Fibroblast of lung (primary cell): ENCODE results near the gene PCDHGB2. TPM values are rescaled to one million over a fixed set of nuclear protein-coding genes. Genes with fewer than 3 reads are reported as not detected.
A peak's percentile ranks its signal among the peaks of the same experiment; 100 is the strongest.
"Not testable (repeated sequence)": the region's sequence is repeated elsewhere in the genome, so short reads cannot be mapped to it uniquely, and the experiment has no call there.

Experiments used
- DNase-seq, 2 donors: peaks; one replicate each; pipeline versions ENCODE4 v3.0.0 to v3.0.0-alpha.2; 2010; ENCODE audit warnings: low read depth in 2 of 2
- H2AFZ ChIP-seq: 2 replicates; pipeline ENCODE4 v1.5.1; 2012; ENCODE audit warnings: low read length, control low read depth, inconsistent platforms
- H3K27ac ChIP-seq: 2 replicates; pipeline ENCODE4 v1.5.1; 2011; ENCODE audit warnings: low read length, control low read depth; ENCODE audit not compliant: insufficient read depth
- H3K27me3 ChIP-seq: 2 replicates; pipeline ENCODE4 v1.5.1; 2011; ENCODE audit warnings: mild to moderate bottlenecking, low read length; ENCODE audit not compliant: control insufficient read depth, insufficient read depth
- H3K36me3 ChIP-seq: 2 replicates; pipeline ENCODE4 v1.5.1; 2011; ENCODE audit warnings: low read length; ENCODE audit not compliant: control insufficient read depth, insufficient read depth
- H3K4me1 ChIP-seq: 2 replicates; pipeline ENCODE4 v1.5.1; 2011; ENCODE audit warnings: low read length; ENCODE audit not compliant: control insufficient read depth, insufficient read depth; ENCODE audit errors: extremely low read depth
- H3K4me2 ChIP-seq: 2 replicates; pipeline ENCODE4 v1.5.1; 2011; ENCODE audit warnings: low read length, control low read depth; ENCODE audit not compliant: insufficient read depth; ENCODE audit errors: extremely low read depth
- H3K4me3 ChIP-seq, 4 experiments: fragments of 200-600 bp in 1 of 4; sonication (generic) in 1 of 4; replicated peaks in 1 of 4; 2 replicates each; pipeline ENCODE4 v1.5.1; 2011 to 2016; ENCODE audit warnings: low read length in 4 of 4, low read depth in 3 of 4, mild to moderate bottlenecking in 3 of 4, control low read depth in 2 of 4, inconsistent platforms in 1 of 4, mixed read lengths in 1 of 4; ENCODE audit not compliant: insufficient read depth in 1 of 4; ENCODE audit errors: control extremely low read depth in 1 of 4
- H3K79me2 ChIP-seq: 2 replicates; pipeline ENCODE4 v1.5.1; 2012; ENCODE audit warnings: mild to moderate bottlenecking, low read length, inconsistent platforms; ENCODE audit not compliant: control insufficient read depth, insufficient read depth
- H3K9ac ChIP-seq: 2 replicates; pipeline ENCODE4 v1.5.1; 2011; ENCODE audit warnings: mild to moderate bottlenecking, low read length, control low read depth; ENCODE audit not compliant: insufficient read depth
- H3K9me3 ChIP-seq: 2 replicates; pipeline ENCODE4 v1.5.1; 2012; ENCODE audit warnings: low read depth, low read length; ENCODE audit not compliant: control insufficient read depth, insufficient read depth
- H4K20me1 ChIP-seq: 2 replicates; pipeline ENCODE4 v1.5.1; 2011; ENCODE audit warnings: low read length; ENCODE audit not compliant: control insufficient read depth, insufficient read depth; ENCODE audit errors: extremely low read depth
- EZH2 ChIP-seq: IDR thresholded peaks from 2 replicates; pipeline ENCODE4 v1.5.1; 2012; ENCODE audit warnings: low read length, control low read depth, mild to moderate bottlenecking; ENCODE audit errors: missing control alignments
- polyA plus RNA-seq, 2 donors: library from polyadenylated mRNA; depleted of rRNA in 1 of 2; stranded (reverse) in 1 of 2; unstranded in 1 of 2; fragments of >200 nt; gene quantifications; 2 replicates each; pipeline ENCODE4 v1.2.1, GENCODE V29; 2011 to 2012; ENCODE audit warnings: missing spikeins in 1 of 2
- total RNA-seq: library from RNA; depleted of rRNA; stranded (reverse); fragments of >200 nt; gene quantifications from 2 replicates; pipeline ENCODE4 v1.2.1, GENCODE V29; 2014
- TF ChIP-seq, protein P1 (sequence below), 2 donors: IDR thresholded peaks in 1 of 2; conservative IDR thresholded peaks in 1 of 2; 1 replicate in 1 of 2; 2 replicates in 1 of 2; pipeline ENCODE4 v1.5.1; 2011 to 2012; ENCODE audit warnings: low read length in 2 of 2, control low read depth in 1 of 2, inconsistent platforms in 1 of 2, low read depth in 1 of 2, mild to moderate bottlenecking in 1 of 2

Gene PCDHGB2
- total and polyA plus RNA-seq, 2 donors (not counting 1 experiment from before 2014, with no cell fraction given) = 4.6 to 5.7 TPM

DNA sequence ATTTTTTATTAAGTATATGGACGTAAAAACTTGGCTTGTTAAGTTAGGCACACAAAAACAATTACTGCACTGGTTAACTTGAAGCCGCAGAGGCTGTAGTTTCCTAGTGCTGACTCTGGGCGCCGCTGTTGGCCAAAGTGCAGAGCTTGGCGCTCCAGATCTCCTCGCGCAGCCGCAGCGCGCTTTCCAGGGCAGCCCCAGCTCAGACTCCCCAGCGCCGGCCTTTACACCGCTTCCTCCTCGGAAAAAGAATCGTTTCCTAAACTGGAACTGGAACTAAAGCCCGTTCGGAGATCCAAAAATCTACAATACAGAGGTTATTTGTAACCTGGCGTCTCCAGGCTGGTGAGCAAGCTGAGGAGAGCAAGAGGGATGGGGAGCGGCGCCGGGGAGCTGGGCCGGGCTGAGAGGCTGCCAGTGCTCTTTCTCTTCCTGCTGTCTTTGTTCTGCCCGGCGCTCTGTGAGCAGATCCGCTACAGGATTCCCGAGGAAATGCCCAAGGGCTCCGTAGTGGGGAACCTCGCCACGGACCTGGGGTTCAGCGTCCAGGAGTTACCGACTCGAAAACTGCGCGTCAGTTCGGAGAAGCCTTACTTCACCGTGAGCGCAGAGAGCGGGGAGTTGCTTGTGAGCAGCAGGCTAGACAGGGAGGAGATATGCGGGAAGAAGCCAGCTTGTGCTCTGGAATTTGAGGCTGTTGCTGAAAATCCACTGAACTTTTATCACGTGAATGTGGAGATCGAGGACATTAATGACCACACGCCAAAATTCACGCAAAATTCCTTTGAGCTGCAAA, 38.2 kb downstream of the PCDHGB2 start, which contains the start of gene PCDHGB5:
Gene PCDHGB5, plus strand, starts transcription at position 192 of the 796 bp plus-strand sequence. Its CDS starts 181 bp downstream, at position 373.
- not testable (repeated sequence) for H2AFZ ChIP-seq, H3K9ac ChIP-seq

DNA sequence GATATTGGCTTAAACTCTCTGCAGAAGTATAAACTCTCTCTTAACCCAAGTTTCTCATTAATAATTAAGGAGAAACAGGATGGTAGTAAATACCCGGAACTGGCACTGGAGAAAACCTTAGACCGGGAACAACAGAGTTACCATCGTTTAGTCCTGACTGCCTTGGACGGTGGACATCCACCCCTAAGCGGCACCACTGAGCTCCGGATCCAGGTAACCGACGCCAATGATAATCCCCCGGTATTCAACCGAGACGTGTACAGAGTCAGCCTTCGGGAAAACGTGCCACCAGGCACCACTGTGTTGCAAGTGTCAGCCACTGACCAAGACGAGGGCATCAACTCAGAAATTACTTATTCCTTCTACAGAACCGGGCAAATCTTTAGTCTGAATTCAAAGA, 38.8 kb downstream of the PCDHGB2 start:
- H3K27me3 ChIP-seq = no peaks in the 10 kb centered on the region
- H3K27ac ChIP-seq = no peak overlapping the region
- no peaks in the 10 kb centered on the region for H3K4me1 ChIP-seq
- TF ChIP-seq, protein P1, sequence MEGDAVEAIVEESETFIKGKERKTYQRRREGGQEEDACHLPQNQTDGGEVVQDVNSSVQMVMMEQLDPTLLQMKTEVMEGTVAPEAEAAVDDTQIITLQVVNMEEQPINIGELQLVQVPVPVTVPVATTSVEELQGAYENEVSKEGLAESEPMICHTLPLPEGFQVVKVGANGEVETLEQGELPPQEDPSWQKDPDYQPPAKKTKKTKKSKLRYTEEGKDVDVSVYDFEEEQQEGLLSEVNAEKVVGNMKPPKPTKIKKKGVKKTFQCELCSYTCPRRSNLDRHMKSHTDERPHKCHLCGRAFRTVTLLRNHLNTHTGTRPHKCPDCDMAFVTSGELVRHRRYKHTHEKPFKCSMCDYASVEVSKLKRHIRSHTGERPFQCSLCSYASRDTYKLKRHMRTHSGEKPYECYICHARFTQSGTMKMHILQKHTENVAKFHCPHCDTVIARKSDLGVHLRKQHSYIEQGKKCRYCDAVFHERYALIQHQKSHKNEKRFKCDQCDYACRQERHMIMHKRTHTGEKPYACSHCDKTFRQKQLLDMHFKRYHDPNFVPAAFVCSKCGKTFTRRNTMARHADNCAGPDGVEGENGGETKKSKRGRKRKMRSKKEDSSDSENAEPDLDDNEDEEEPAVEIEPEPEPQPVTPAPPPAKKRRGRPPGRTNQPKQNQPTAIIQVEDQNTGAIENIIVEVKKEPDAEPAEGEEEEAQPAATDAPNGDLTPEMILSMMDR (conservative IDR thresholded peaks at IDR 0.05 in 1 of 2, IDR thresholded peaks at IDR 0.05 in 1 of 2; ENCODE audit: low read depth in 1 of 2, low read length in 2 of 2) = no peak
- no peak for TF ChIP-seq EZH2
- H3K9ac ChIP-seq = no peak overlapping the region
- no peak for DNase-seq
- no peaks in the 10 kb centered on the region for H4K20me1 ChIP-seq
- H3K4me2 ChIP-seq = peak overlapping the region; percentile 23
- no peaks in the 10 kb centered on the region for H3K79me2 ChIP-seq
- no peak overlapping the region for H2AFZ ChIP-seq
- peak overlapping the region in 2 of 4 experiments; percentile 8 to 30 for H3K4me3 ChIP-seq
- H3K9me3 ChIP-seq = peaks cover 5% of the 10 kb centered on the region
- no peaks in the 10 kb centered on the region for H3K36me3 ChIP-seq

More for the DNA sequence above, 38.2 kb downstream of the PCDHGB2 start, which contains the start of gene PCDHGB5:
- H4K20me1 ChIP-seq, H3K36me3 ChIP-seq, H3K27me3 ChIP-seq, H3K4me1 ChIP-seq, H3K79me2 ChIP-seq, H3K9me3 ChIP-seq: not testable (repeated sequence)
- peak; percentile 50 to 65 for DNase-seq
- peak within 1 kb of the TSS; percentile 50 for H3K27ac ChIP-seq
- TF ChIP-seq, protein P1 (conservative IDR thresholded peaks at IDR 0.05 in 1 of 2, IDR thresholded peaks at IDR 0.05 in 1 of 2; ENCODE audit: low read depth in 1 of 2, low read length in 2 of 2) = peak; percentile 54 to 60
- H3K4me3 ChIP-seq = peak within 1 kb of the TSS; percentile 22 to 56 (median 39)
- peak within 1 kb of the TSS; percentile 23 for H3K4me2 ChIP-seq

DNA sequence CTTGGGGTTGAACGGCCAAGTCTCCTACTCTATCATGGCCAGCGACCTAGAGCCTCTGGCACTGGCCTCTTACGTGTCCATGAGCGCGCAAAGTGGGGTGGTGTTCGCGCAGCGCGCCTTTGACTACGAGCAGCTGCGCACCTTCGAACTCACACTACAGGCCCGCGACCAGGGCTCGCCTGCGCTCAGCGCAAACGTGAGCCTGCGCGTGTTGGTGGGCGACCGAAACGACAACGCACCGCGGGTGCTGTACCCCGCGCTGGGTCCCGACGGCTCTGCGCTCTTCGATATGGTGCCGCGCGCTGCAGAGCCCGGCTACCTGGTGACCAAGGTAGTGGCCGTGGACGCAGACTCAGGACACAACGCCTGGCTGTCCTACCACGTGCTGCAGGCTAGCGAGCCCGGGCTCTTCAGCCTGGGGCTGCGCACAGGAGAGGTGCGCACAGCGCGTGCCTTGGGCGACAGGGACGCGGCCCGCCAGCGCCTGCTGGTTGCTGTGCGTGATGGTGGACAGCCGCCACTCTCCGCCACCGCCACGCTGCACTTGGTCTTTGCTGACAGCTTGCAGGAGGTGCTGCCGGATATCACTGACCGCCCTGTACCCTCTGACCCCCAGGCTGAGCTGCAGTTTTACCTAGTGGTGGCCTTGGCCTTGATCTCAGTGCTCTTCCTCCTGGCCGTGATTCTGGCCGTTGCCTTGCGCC, 39.9 kb downstream of the PCDHGB2 start:
- no peak overlapping the region for H3K4me2 ChIP-seq

More for the DNA sequence above, 39.9 kb downstream of the PCDHGB2 start:
- no peaks in the 10 kb centered on the region for H3K79me2 ChIP-seq
- no peaks in the 10 kb centered on the region for H4K20me1 ChIP-seq
- H3K36me3 ChIP-seq = no peaks in the 10 kb centered on the region
- no peaks in the 10 kb centered on the region for H3K4me1 ChIP-seq
- H3K9ac ChIP-seq = no peak overlapping the region
- H3K27me3 ChIP-seq = no peaks in the 10 kb centered on the region
- TF ChIP-seq, protein P1 (conservative IDR thresholded peaks at IDR 0.05 in 1 of 2, IDR thresholded peaks at IDR 0.05 in 1 of 2; ENCODE audit: low read depth in 1 of 2, low read length in 2 of 2) = no peak
- no peak for TF ChIP-seq EZH2
- no peak overlapping the region for H3K27ac ChIP-seq
- H3K4me3 ChIP-seq = peak overlapping the region in 1 of 4 experiments; percentile 27
- H2AFZ ChIP-seq = no peak overlapping the region
- DNase-seq = no peak
- peaks cover 4% of the 10 kb centered on the region for H3K9me3 ChIP-seq
